ENCODE results near the gene SOX15. TPM values are rescaled to one million over a fixed set of nuclear protein-coding genes. Genes with fewer than 3 reads are reported as not detected.

SOX15 gene
- total and polyA plus RNA-seq, 2 of the 4 experiments (the other 2 are of a cell fraction) = 0.18 to 0.62 TPM

DNA sequence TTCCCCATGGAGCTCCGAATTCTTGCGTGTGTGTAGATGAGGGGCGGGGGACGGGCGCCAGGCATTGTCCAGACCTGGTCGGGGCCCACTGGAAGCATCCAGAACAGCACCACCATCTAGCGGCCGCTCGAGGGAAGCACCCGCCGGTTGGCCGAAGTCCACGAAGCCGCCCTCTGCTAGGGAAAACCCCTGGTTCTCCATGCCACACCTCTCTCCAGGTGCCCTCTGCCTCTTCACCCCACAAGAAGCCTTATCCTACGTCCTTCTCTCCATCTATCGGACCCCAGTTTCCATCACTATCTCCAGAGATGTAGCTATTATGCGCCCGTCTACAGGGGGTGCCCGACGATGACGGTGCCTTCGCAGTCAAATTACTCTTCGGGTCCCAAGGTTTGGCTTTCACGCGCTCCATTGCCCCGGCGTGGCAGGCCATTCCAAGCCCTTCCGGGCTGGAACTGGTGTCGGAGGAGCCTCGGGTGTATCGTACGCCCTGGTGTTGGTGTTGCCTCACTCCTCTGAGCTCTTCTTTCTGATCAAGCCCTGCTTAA lies 28.8 kb downstream of the SOX15 start:
- ATAC-seq (ENCODE audit: low read depth) = peak; percentile 72
- Histone ChIP-seq H3K27me3 (ENCODE audit: control insufficient read depth, insufficient read depth, low read length) (no peaks in the 10 kb centered on the region), H2AK9ac (replicated peaks; ENCODE audit: low read depth, low read length, poor library complexity) (peak overlapping the region; percentile 100), H3K4ac (ENCODE audit: low read depth, low read length) (peak overlapping the region; percentile 31), H3K9me3 (ENCODE audit: control insufficient read depth, insufficient read depth, low read length) (no peaks in the 10 kb centered on the region), H4K20me1 (ENCODE audit: insufficient read depth, low read length) (no peaks in the 10 kb centered on the region), H3K4me1 (ENCODE audit: control insufficient read depth, insufficient read depth, low read length) (peaks cover 9% of the 10 kb centered on the region), H4K5ac (ENCODE audit: low read depth, low read length) (peak overlapping the region; percentile 18), H2AFZ (replicated peaks; ENCODE audit: low read length, poor library complexity) (peak overlapping the region; percentile 99), H3K14ac (replicated peaks; ENCODE audit: low read depth, low read length) (0 out of 2 replicates have a peak overlapping the region, but pooled peaks have one; percentile 31), H3K18ac (ENCODE audit: low read depth, low read length) (no peak overlapping the region), H2AK5ac (ENCODE audit: low read depth, low read length) (peak overlapping the region; percentile 98), H3K23ac (ENCODE audit: low read depth, low read length) (peak overlapping the region; percentile 39; the same call in 1 of the 2 replicates), H4K91ac (ENCODE audit: insufficient read depth, low read depth, low read length) (peak overlapping the region; percentile 54), H3K27ac (ENCODE audit: insufficient read depth, low read length) (peak overlapping the region; percentile 84), H3K79me1 (ENCODE audit: low read depth in 1 of 2, low read length in 2 of 2) (peaks cover 24 to 30% of the 10 kb centered on the region in 2 experiments), H2BK5ac (ENCODE audit: low read depth, low read length, poor library complexity, severe bottlenecking) (no peak overlapping the region), H4K8ac (ENCODE audit: low read depth in 2 of 2, low read length in 2 of 2) (peak overlapping the region; percentile 73 to 91), H2BK20ac (ENCODE audit: low read depth, low read length) (no peak overlapping the region), H3K56ac (ENCODE audit: extremely low read depth, insufficient read depth, low read length) (peak overlapping the region; percentile 68; the same call in 1 of the 2 replicates), H2BK15ac (ENCODE audit: low read depth, low read length) (peak overlapping the region; percentile 51; the same call in 1 of the 3 replicates), H3K9ac (ENCODE audit: low read depth, low read length) (peak overlapping the region; percentile 74), H2BK120ac (ENCODE audit: low read depth, low read length) (no peak overlapping the region), H3K4me2 (ENCODE audit: low read depth, low read length) (peak overlapping the region; percentile 98), H3K4me3 (ENCODE audit: insufficient read depth, low read depth, low read length) (peak overlapping the region; percentile 79), H3K9me1 (ENCODE audit: insufficient read depth, low read length) (no peaks in the 10 kb centered on the region), H3K36me3 (ENCODE audit: control insufficient read depth, insufficient read depth, low read length) (peaks cover 20% of the 10 kb centered on the region)
- POLR2A ChIA-PET (ENCODE audit: unreplicated experiment) = interaction anchor here (0.9 to 1.1 kb wide), 2 partner anchors 23 to 83 kb away, joined by 3 to 4 read pairs; no protein-coding TSS in a partner anchor
- CTCF ChIA-PET = interaction anchor here (0.7 to 2.8 kb wide), 20 partner anchors 8 to 206 kb away, joined by 3 to 24 read pairs (median 4); partner anchors contain the start of genes MPDU1 and TMEM95
- dilution Hi-C loops (cut with HindIII; ENCODE audit: low sequenced_read_pairs, unreplicated experiment) = no loop called here
- intact Hi-C loops (cut with micrococcal nuclease) = loop anchor here (1.0 to 10.0 kb wide), 8 partner anchors 47 to 516 kb away; partner anchors contain the start of genes KCTD11, NEURL4, POLR2A and SLC16A11
- DNase-seq = peak; percentile 76
- in situ Hi-C loops (cut with MboI; ENCODE audit: low sequenced_read_pairs) = no loop called here
- BruUV-seq (replicated peaks) = no TSS peak
- 0% methylated on average over 13 of the region's 32 CpGs; no CpG with 5 or more reads in 1 of the 2 experiments for WGBS, 2 experiments (ENCODE audit: extremely low coverage in 2 of 2, insufficient read length in 1 of 2)
- TF ChIP-seq MXI1 (IDR thresholded peaks at IDR 0.05; ENCODE audit: borderline replicate concordance, low read depth, low read length) (peak; percentile 79; the same call in 1 of the 2 replicates), BHLHE40 (IDR thresholded peaks at IDR 0.05; ENCODE audit: low read depth, low read length) (peak; percentile 18; the same call in 1 of the 2 replicates), RFX5 (IDR thresholded peaks at IDR 0.05; ENCODE audit: low read depth, low read length) (no peak), RAD21 (IDR thresholded peaks at IDR 0.05; ENCODE audit: low read length) (peak; percentile 85), CEBPB (IDR thresholded peaks at IDR 0.05; ENCODE audit: low read depth, low read length) (no peak), MAFK (IDR thresholded peaks at IDR 0.05; ENCODE audit: low read depth, low read length) (no peak), SMC3 (IDR thresholded peaks at IDR 0.05; ENCODE audit: low read depth, low read length) (peak; percentile 58), POLR2A (IDR thresholded peaks at IDR 0.05; ENCODE audit: low read depth, low read length) (no peak), NFE2L2 (IDR thresholded peaks at IDR 0.05; ENCODE audit: low read depth, low read length) (no peak), FOS (IDR thresholded peaks at IDR 0.05; ENCODE audit: low read depth, low read length) (no peak), MAZ (IDR thresholded peaks at IDR 0.05; ENCODE audit: borderline replicate concordance, low read depth, low read length) (peak; percentile 56; the same call in 1 of the 2 replicates), CHD1 (IDR thresholded peaks at IDR 0.05; ENCODE audit: low read depth, low read length) (no peak), RCOR1 (IDR thresholded peaks at IDR 0.05; ENCODE audit: insufficient replicate concordance, low read length) (no peak)
- TF ChIP-seq, protein P1, sequence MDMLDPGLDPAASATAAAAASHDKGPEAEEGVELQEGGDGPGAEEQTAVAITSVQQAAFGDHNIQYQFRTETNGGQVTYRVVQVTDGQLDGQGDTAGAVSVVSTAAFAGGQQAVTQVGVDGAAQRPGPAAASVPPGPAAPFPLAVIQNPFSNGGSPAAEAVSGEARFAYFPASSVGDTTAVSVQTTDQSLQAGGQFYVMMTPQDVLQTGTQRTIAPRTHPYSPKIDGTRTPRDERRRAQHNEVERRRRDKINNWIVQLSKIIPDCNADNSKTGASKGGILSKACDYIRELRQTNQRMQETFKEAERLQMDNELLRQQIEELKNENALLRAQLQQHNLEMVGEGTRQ (IDR thresholded peaks at IDR 0.05; ENCODE audit: low read depth, low read length) = no peak
- TF ChIP-seq, protein P2, sequence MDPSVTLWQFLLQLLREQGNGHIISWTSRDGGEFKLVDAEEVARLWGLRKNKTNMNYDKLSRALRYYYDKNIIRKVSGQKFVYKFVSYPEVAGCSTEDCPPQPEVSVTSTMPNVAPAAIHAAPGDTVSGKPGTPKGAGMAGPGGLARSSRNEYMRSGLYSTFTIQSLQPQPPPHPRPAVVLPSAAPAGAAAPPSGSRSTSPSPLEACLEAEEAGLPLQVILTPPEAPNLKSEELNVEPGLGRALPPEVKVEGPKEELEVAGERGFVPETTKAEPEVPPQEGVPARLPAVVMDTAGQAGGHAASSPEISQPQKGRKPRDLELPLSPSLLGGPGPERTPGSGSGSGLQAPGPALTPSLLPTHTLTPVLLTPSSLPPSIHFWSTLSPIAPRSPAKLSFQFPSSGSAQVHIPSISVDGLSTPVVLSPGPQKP (IDR thresholded peaks at IDR 0.05; ENCODE audit: borderline replicate concordance, low read depth, low read length) = no peak
